Measurements from ENCODE around the gene CCDC149.

DNA sequence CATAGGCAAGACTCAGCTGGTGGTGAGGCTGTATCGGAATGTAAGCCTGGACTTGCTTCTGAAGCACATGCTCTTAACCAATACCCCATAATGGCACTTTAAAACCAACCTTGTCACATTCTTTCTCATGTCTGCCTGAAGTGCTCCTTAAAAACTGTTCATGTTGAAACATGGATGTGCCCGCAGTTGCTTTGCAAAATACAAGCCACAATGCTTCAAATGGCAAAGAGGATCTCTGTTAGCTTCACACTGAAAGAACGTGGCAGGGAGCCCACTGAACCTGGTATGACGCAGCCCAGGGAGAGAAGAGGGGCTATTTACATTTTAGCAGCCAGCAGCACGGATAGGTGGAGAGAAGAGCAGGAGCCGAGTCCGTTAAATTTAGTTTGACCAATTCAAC, 88.1 kb downstream of the CCDC149 start:
- TF ChIP-seq JUN (IDR thresholded peaks at IDR 0.05; ENCODE audit: borderline replicate concordance, low read depth, low read length) (no peak), JUN (CRISPR knock-in tag; IDR thresholded peaks at IDR 0.05; ENCODE audit: borderline replicate concordance) (no peak), MEF2D (tag; conservative IDR thresholded peaks at IDR 0.05; ENCODE audit: low read depth) (no peak), HMG20A (CRISPR knock-in tag; conservative IDR thresholded peaks at IDR 0.05) (no peak), CEBPB (tag; IDR thresholded peaks at IDR 0.05) (no peak), ZSCAN29 (IDR thresholded peaks at IDR 0.05) (no peak), POU5F1 (IDR thresholded peaks at IDR 0.05; ENCODE audit: borderline replicate concordance, low read depth, low read length, partially characterized antibody) (no peak), MYC (IDR thresholded peaks at IDR 0.05; ENCODE audit: low read depth, low read length) (no peak), MYC (CRISPR knock-in tag; IDR thresholded peaks at IDR 0.05; ENCODE audit: borderline replicate concordance, low read depth) (no peak), HDAC6 (IDR thresholded peaks at IDR 0.05; ENCODE audit: low read depth, low read length) (no peak), ZFX (CRISPR knock-in tag; IDR thresholded peaks at IDR 0.05) (no peak), SMARCC2 (IDR thresholded peaks at IDR 0.05; ENCODE audit: low read depth) (no peak), ZZZ3 (IDR thresholded peaks at IDR 0.05) (no peak), POLR2AphosphoS5 (IDR thresholded peaks at IDR 0.05; ENCODE audit: control insufficient read depth, insufficient read depth, low read depth, low read length) (no peak)
- TF ChIP-seq, protein P1, sequence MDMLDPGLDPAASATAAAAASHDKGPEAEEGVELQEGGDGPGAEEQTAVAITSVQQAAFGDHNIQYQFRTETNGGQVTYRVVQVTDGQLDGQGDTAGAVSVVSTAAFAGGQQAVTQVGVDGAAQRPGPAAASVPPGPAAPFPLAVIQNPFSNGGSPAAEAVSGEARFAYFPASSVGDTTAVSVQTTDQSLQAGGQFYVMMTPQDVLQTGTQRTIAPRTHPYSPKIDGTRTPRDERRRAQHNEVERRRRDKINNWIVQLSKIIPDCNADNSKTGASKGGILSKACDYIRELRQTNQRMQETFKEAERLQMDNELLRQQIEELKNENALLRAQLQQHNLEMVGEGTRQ (CRISPR knock-in tag; IDR thresholded peaks at IDR 0.05) = no peak
